22Rv1 (cell line): Measurements from ENCODE around the gene CEP104.
A peak's percentile ranks its signal among the peaks of the same experiment; 100 is the strongest.

ENCODE experiments used
- H3K27ac ChIP-seq: fragments of 450-650 bp; 2 replicates; pipeline ENCODE4 v1.5.1; 2017
- ZFX ChIP-seq: fragments of 450-650 bp; IDR thresholded peaks from 2 replicates; pipeline ENCODE4 v1.6.1; 2017; ENCODE audit warnings: antibody characterized with exemption, borderline replicate concordance
- TF ChIP-seq, protein P1 (sequence below): fragments of 450-650 bp; IDR thresholded peaks from 2 replicates; pipeline ENCODE4 v1.5.1; 2017; ENCODE audit warnings: mild to moderate bottlenecking

Gene CEP104

GRCh38 chr1:3868464-3869006 is 11.5 kb upstream of the CEP104 start:
- TF ChIP-seq ZFX = no peak
- TF ChIP-seq, protein P1, sequence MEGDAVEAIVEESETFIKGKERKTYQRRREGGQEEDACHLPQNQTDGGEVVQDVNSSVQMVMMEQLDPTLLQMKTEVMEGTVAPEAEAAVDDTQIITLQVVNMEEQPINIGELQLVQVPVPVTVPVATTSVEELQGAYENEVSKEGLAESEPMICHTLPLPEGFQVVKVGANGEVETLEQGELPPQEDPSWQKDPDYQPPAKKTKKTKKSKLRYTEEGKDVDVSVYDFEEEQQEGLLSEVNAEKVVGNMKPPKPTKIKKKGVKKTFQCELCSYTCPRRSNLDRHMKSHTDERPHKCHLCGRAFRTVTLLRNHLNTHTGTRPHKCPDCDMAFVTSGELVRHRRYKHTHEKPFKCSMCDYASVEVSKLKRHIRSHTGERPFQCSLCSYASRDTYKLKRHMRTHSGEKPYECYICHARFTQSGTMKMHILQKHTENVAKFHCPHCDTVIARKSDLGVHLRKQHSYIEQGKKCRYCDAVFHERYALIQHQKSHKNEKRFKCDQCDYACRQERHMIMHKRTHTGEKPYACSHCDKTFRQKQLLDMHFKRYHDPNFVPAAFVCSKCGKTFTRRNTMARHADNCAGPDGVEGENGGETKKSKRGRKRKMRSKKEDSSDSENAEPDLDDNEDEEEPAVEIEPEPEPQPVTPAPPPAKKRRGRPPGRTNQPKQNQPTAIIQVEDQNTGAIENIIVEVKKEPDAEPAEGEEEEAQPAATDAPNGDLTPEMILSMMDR = no peak
- no peak overlapping the region for H3K27ac ChIP-seq

GRCh38 chr1:3865606-3866160 is 8.7 kb upstream of the CEP104 start:
- no peak overlapping the region for H3K27ac ChIP-seq
- TF ChIP-seq, protein P1 = no peak
- TF ChIP-seq ZFX = no peak

GRCh38 chr1:3864884-3865283 is 7.9 kb upstream of the CEP104 start:
- no peak overlapping the region for H3K27ac ChIP-seq
- TF ChIP-seq, protein P1 = no peak
- TF ChIP-seq ZFX = no peak

- H3K27ac ChIP-seq = no peak overlapping the region
- TF ChIP-seq, protein P1 = no peak
- no peak for TF ChIP-seq ZFX
These were observed 6.4 kb upstream of the CEP104 start for GRCh38 chr1:3863231-3863935.

DNA sequence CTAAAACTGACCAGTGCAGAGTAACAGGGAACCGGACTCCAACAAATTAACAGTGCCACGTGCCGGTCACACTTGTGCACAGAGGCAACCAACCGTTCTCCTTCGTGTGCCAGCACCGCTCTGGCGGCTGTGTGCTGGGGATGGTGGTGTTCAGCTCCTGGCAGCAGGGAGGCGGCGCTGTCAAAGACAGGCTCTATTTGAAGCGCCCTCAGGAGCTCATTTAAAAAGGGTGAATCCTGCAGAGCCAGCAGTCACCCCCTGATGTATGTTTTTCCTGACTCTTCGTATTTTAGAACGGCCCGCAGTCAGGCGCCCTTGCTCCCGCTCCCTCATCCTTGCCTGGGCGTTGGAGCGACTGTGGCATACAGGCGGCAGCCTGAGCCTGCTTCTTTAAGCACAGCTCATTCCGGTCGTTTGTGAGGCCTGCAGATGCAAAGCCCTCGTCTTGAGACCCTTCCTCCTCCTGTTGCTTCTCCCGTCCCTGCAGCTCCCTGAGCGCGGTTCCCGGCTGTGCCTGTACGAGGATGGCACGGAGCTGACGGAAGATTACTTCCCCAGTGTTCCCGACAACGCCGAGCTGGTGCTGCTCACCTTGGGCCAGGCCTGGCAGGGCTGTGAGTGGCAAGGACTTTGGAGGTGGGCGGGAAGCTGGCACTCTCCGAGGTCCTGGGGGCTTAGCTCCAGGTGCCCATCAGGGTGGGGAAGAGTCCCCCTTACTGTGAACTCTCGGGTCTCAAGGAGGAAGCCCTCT is 1.4 kb upstream of the CEP104 start:
- TF ChIP-seq, protein P1 = peak; percentile 23
- no peak for TF ChIP-seq ZFX
- peak overlapping the region; percentile 86; the same call in 1 of the 2 replicates for H3K27ac ChIP-seq

DNA sequence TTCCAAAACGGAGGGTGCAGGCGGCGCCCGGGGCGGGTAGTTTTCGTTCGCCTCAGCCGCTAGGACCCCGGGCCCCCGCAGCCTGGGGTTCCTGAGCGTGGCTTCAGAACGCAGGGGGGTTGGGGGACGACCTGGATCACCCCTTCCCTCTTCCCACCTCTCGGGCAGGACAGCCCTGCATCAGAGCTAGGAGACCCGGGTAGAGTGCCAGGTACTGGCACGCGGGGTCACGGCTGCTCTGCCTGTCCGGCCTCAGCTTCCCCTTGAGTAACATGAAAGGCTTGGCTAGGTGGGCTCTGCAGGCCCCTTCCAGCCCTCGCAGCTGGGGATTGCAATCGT is 749 bp upstream of the CEP104 start:
- H3K27ac ChIP-seq = peak overlapping the region; percentile 86
- TF ChIP-seq, protein P1 = no peak
- no peak for TF ChIP-seq ZFX
